Vagina (tissue), 2 donors: Measurements from ENCODE around the gene MRGPRE. TPM values are rescaled to one million over a fixed set of nuclear protein-coding genes. Genes with fewer than 3 reads are reported as not detected.

ENCODE experiments used
- DNase-seq, 2 donors: peaks; one replicate each; pipeline ENCODE4 v3.0.0-alpha.2; 2017; ENCODE audit errors: extremely low spot score in 2 of 2
- H3K27ac ChIP-seq: fragments of 200-600 bp; sonication (generic); one replicate; pipeline ENCODE4 v1.5.1; 2019
- H3K27me3 ChIP-seq: fragments of 200-600 bp; sonication (generic); one replicate; pipeline ENCODE4 v1.5.1; 2019
- H3K36me3 ChIP-seq, 2 donors: fragments of 200-600 bp; sonication (generic); one replicate each; pipeline ENCODE4 v1.5.1; 2017 to 2019
- H3K4me1 ChIP-seq: fragments of 200-600 bp; sonication (generic); one replicate; pipeline ENCODE4 v1.5.1; 2019
- H3K4me3 ChIP-seq, 2 donors: fragments of 200-600 bp; sonication (generic); 1 replicate in 1 of 2; 2 replicates in 1 of 2; pipeline ENCODE4 v1.5.1; 2016 to 2019
- H3K9me3 ChIP-seq: fragments of 200-600 bp; sonication (generic); one replicate; pipeline ENCODE4 v1.5.1; 2019
- POLR2A ChIP-seq, 2 donors: fragments of 450-650 bp; IDR thresholded peaks; one replicate each; pipeline ENCODE4 v1.6.1; 2017; ENCODE audit warnings: antibody characterized with exemption in 2 of 2, mild to moderate bottlenecking in 2 of 2, moderate library complexity in 2 of 2
- POLR2AphosphoS5 ChIP-seq, 2 donors: sonication (generic); formaldehyde crosslinking; IDR thresholded peaks; one replicate each; pipeline ENCODE4 v1.9.0; 2017; ENCODE audit warnings: antibody characterized with exemption in 2 of 2, mild to moderate bottlenecking in 2 of 2, low read depth in 1 of 2; ENCODE audit not compliant: insufficient read depth in 1 of 2
- intact Hi-C: fragments of 100-400 bp; cut with DNase I; formaldehyde crosslinking; loops from one replicate; pipeline ENCODE4 v1.15.1; 2023
- total RNA-seq: library from RNA; depleted of rRNA; stranded (reverse); fragments of >200 nt; gene quantifications from one replicate; pipeline ENCODE4 v1.2.3, GENCODE V29; 2016
- TF ChIP-seq, protein P1 (sequence below), 3 experiments: fragments of 450-650 bp in 2 of 3; fragments of 200-600 bp in 1 of 3; sonication (generic) in 1 of 3; IDR thresholded peaks; one replicate each; pipeline ENCODE4 v1.5.1; 2017 to 2019; ENCODE audit warnings: antibody characterized with exemption in 3 of 3, mild to moderate bottlenecking in 2 of 3, moderate library complexity in 2 of 3

The MRGPRE gene
- total RNA-seq, 1 donor from 2014 or later, result not detected

DNA sequence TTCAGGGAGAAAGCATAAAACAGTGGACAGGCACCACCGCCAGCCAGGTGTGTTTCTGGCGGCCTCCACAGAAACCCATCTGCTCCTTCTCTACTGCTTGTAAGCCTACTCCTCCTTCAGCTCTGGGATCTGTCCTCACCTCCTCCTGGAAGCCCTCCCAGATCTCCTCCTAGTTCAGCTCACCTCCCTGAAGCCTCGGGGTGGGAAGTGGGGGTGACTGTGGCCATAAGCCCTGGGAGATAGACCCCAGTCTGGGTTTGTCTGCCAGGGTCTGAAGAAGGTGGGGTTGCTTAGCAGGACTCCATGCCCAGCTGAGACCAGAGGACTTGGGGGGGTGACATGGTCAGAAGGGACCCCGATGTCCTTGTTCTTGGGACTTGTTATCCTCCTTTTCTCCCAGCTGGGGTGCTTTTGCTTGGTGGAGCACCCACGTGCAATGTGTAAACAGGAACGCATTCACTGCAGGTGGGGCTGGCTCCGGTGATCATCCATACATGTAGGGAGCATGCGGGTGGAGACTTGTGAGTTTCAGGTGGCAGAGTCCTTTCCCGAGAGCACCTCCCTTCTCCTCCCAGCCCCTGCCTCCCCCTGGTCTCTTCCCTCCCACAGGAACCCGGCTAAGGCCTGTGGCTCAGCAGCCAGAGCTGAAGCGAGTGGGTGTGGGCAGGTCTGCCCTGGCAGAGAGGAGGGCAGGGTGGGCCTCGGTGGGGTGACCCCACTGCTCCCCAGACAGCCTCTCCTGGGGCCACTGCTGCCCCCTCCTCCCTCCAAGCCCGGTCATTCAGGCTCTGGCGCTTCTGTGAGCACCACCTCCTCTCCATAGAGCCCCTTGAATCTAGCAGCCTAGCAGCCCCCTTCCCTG is 39.5 kb downstream of the MRGPRE start:
- TF ChIP-seq POLR2A (IDR thresholded peaks at IDR 0.05), result no peak
- no peak for TF ChIP-seq POLR2AphosphoS5 (IDR thresholded peaks at IDR 0.05; ENCODE audit: insufficient read depth in 1 of 2, low read depth in 1 of 2)
- TF ChIP-seq, protein P1, sequence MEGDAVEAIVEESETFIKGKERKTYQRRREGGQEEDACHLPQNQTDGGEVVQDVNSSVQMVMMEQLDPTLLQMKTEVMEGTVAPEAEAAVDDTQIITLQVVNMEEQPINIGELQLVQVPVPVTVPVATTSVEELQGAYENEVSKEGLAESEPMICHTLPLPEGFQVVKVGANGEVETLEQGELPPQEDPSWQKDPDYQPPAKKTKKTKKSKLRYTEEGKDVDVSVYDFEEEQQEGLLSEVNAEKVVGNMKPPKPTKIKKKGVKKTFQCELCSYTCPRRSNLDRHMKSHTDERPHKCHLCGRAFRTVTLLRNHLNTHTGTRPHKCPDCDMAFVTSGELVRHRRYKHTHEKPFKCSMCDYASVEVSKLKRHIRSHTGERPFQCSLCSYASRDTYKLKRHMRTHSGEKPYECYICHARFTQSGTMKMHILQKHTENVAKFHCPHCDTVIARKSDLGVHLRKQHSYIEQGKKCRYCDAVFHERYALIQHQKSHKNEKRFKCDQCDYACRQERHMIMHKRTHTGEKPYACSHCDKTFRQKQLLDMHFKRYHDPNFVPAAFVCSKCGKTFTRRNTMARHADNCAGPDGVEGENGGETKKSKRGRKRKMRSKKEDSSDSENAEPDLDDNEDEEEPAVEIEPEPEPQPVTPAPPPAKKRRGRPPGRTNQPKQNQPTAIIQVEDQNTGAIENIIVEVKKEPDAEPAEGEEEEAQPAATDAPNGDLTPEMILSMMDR (IDR thresholded peaks at IDR 0.05), result no peak
- intact Hi-C loops, result no loop called here
- Histone ChIP-seq H3K9me3 (no peaks in the 10 kb centered on the region), H3K4me3 (no peak overlapping the region), H3K27ac (no peak overlapping the region), H3K36me3 (no peaks in the 10 kb centered on the region), H3K27me3 (no peaks in the 10 kb centered on the region), H3K4me1 (no peaks in the 10 kb centered on the region)
- no peak for DNase-seq

DNA sequence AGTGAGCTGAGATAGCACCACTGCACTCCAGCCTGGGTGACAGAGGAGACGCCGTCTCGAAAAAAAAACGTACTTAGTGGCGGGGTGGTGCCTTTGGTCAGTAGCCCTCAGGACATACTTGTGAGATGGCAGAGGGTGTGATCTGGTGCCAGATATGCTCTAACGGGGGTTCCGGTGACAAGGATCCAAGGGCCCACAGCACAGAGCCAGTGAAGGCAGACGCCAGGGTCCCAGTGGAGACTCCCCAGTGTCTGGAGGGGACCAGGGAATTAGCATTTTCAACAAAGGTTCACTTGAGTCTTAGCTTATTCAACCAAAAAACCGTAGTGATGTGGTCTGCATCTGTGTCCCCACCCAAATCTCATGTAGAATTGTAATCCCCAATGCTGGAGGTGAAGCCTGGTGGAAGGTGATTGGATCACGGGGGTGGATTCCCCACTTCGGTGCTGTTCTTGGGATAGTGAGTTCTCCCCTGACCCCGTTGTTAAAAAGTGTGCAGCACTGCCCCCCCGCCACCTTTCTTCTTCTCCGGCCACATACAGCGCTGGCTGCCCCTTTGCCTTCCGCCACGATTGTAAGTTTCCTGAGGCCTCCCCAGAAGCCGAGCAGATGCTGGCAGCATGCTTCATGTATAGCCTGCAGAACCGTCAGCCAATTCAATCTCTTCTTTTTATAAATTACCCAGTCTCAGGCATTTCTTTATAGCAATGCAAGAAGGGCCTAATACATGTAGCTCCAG is 40.5 kb downstream of the MRGPRE start:
- no peaks in the 10 kb centered on the region for H3K36me3 ChIP-seq
- no peak overlapping the region for H3K27ac ChIP-seq
- H3K4me1 ChIP-seq, result no peaks in the 10 kb centered on the region
- TF ChIP-seq POLR2A (IDR thresholded peaks at IDR 0.05) (no peak), POLR2AphosphoS5 (IDR thresholded peaks at IDR 0.05; ENCODE audit: insufficient read depth in 1 of 2, low read depth in 1 of 2) (no peak)
- TF ChIP-seq, protein P1 (IDR thresholded peaks at IDR 0.05), result no peak
- H3K9me3 ChIP-seq, result no peaks in the 10 kb centered on the region
- no peak for DNase-seq
- no peaks in the 10 kb centered on the region for H3K27me3 ChIP-seq
- no peak overlapping the region for H3K4me3 ChIP-seq
- intact Hi-C loops, result no loop called here

DNA sequence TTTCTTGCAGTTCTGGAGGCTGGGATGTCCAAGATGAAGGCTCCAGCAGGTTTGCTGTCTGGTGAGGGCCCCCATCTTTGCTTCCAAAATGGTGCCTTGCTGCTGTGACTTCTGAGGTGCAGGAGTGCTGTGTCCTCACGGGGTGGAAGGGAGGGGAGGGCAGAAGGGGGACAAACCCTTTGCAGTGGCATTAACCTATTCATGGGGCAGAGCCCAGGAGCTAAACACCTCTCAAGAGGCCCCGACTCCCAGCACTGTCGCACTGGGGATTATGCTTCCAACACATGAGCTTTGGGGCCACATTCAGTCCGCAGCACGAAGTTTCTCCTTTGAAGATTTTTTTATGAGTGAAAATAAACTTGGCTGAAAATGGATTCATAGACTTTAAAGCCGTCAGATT is 41.6 kb downstream of the MRGPRE start:
- Histone ChIP-seq H3K27me3 (no peaks in the 10 kb centered on the region), H3K27ac (no peak overlapping the region), H3K36me3 (no peaks in the 10 kb centered on the region), H3K4me3 (no peak overlapping the region), H3K4me1 (no peaks in the 10 kb centered on the region), H3K9me3 (no peaks in the 10 kb centered on the region)
- intact Hi-C loops, result no loop called here
- TF ChIP-seq, protein P1 (IDR thresholded peaks at IDR 0.05), result no peak
- TF ChIP-seq POLR2AphosphoS5 (IDR thresholded peaks at IDR 0.05; ENCODE audit: insufficient read depth in 1 of 2, low read depth in 1 of 2) (no peak), POLR2A (IDR thresholded peaks at IDR 0.05) (no peak)
- DNase-seq, result no peak

DNA sequence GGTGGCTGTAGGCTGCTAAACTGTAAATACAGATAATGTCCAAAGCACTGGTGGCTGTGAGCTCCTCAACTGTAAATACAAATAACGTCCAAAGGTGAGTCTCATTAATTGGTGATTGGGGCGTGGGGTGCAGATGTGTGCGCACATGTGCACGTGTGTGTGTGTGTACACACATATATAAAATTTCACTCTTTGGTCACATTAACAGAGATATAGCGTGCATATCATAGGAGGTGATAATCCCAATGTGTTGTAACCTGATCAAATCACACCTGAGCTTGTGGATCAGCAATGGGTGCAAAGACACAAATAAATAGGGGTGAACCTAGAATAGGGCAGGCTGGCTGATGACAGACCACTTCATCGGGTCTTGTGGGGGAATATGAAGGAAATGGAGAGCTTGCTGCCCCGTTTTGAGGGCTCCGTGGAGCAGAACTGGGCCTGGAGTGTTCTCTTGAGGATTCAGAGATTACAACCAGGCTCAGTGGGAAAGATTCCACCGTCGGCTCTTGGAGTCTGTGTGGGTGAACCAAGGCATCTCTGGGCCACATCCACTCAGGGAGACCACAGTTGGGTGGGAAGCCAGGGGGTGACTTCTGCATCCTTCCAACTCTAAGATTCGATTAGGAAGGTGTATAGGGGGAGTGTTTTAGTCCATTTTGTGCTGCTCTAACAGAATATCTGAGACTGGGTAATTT is 42.2 kb downstream of the MRGPRE start:
- Histone ChIP-seq H3K27me3 (no peaks in the 10 kb centered on the region), H3K27ac (no peak overlapping the region), H3K4me1 (no peaks in the 10 kb centered on the region), H3K36me3 (no peaks in the 10 kb centered on the region), H3K9me3 (no peaks in the 10 kb centered on the region), H3K4me3 (no peak overlapping the region)
- intact Hi-C loops, result no loop called here
- DNase-seq, result no peak
- TF ChIP-seq POLR2A (IDR thresholded peaks at IDR 0.05), result no peak
- TF ChIP-seq, protein P1 (IDR thresholded peaks at IDR 0.05), result no peak
- no peak for TF ChIP-seq POLR2AphosphoS5 (IDR thresholded peaks at IDR 0.05; ENCODE audit: insufficient read depth in 1 of 2, low read depth in 1 of 2)
